ENCODE measurements around the gene OR51Q1. TPM values are rescaled to one million over a fixed set of nuclear protein-coding genes. Genes with fewer than 3 reads are reported as not detected.

The OR51Q1 gene
- total RNA-seq, 2 experiments from 2014 or later, result not detected

DNA sequence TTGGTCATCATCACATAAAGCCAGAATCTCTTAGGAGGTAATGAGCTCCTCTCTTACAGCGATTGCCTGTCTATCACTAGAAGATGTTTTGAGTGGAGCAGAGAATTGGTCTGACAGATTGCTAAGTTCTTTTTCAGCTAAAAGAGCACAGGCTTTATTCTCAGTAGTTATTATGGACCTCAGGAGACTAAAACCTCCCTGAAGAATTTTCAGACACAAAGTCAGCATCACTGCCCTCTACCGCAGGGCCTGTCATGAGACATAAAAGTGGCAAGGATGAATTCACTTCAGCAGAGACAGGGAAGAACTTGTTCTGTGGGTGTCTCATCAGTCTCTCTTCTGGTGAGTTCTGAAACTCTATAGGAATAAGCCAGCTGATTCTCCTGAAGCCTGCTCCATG is 27.1 kb downstream of the OR51Q1 start, which contains the start of gene OR51I2:
Gene OR51I2, plus strand, starts transcription at position 301 of the 400 bp plus-strand sequence. CDS start 4,166 bp downstream, outside the sequence.
- Mint-ChIP-seq H3K9me3 (no peaks in the 10 kb centered on the region), H3K4me1 (ENCODE audit: low read depth) (no peaks in the 10 kb centered on the region)

DNA sequence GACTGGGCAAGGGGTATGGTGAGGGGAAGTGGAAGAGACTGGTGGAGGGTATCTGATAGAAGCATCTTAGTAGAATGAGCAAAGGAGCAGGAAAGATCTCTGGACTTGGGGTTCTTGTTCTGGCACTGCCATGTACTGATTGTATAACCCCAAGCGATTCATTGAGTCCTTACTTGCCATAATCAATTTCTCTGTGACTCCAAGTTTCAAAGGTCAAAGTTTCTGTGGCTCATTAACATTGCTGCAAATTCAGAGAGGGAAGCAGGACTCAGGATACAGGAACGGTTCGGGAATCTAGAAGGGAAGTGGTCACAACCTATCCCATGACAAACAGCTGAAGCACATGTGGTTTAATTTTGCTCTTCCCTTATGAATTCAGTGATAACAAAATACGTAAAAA is 27.5 kb downstream of the OR51Q1 start:
- H3K27me3 Mint-ChIP-seq, result peaks cover 3% of the 10 kb centered on the region
- ChIA-PET POLR2A (no interaction called here), CTCF (no interaction called here)
- no peaks in the 10 kb centered on the region for H3K9me3 Mint-ChIP-seq
- DNase-seq, result no peak
- H3K27ac Mint-ChIP-seq, result no peak overlapping the region
- intact Hi-C loops (cut with micrococcal nuclease), result no loop called here
- H3K4me1 Mint-ChIP-seq (ENCODE audit: low read depth), result no peaks in the 10 kb centered on the region
- H3K36me3 Mint-ChIP-seq, result no peaks in the 10 kb centered on the region
- no peak overlapping the region for H3K4me3 Mint-ChIP-seq

More for the DNA sequence above, 27.1 kb downstream of the OR51Q1 start, which contains the start of gene OR51I2:
- Mint-ChIP-seq H3K27me3 (peaks cover 3% of the 10 kb centered on the region), H3K27ac (no peak within 1 kb of the TSS), H3K4me3 (no peak within 1 kb of the TSS), H3K36me3 (no peaks in the 10 kb centered on the region)
- ChIA-PET CTCF (no interaction called here), POLR2A (no interaction called here)
- DNase-seq, result no peak
- intact Hi-C loops (cut with micrococcal nuclease), result no loop called here

DNA sequence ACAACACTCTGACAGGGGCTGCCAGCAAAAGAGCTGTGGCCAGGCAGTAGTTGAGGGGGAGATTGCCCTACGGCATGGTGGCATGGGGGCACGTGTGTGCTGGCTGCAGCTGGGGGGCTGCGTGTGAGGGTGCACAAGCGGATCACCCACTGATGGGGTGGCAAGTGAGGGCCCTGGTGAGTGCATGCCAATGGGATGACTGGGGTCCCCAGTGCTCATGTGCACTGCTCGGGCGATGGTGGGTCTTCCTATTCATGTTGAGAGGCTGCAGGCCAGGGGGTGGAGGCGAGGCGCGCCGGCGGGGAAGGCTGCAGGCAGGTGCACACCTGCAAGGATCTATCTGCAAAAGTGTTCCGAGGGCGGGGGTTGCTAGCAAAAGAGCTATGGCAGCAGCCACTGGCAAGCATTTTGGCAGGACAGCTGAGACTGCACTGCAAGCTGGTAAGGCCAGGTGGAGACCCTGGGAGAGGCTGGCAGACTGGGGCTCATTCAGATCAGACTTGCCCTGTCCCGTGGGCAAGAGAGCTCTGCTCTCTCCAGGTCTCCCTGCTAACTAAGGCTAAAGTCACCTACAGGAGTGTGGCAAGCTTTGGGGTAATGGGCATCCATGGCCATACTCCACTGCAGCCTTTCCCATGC is 39.2 kb downstream of the OR51Q1 start:
- CTCF ChIA-PET, result no interaction called here

GRCh38 chr11:5467527-5467926 is 45.6 kb downstream of the OR51Q1 start:
- H3K36me3 Mint-ChIP-seq, result no peaks in the 10 kb centered on the region
- POLR2A ChIA-PET, result no interaction called here
- H3K4me1 Mint-ChIP-seq (ENCODE audit: low read depth), result no peaks in the 10 kb centered on the region
- no peak overlapping the region for H3K27ac Mint-ChIP-seq
- CTCF ChIA-PET, result interaction anchor here (1.2 kb wide), 1 partner anchor 243 kb away, joined by 3 read pairs; no protein-coding TSS in a partner anchor
- H3K4me3 Mint-ChIP-seq, result no peak overlapping the region
- peaks cover 17% of the 10 kb centered on the region for H3K27me3 Mint-ChIP-seq
- intact Hi-C loops (cut with micrococcal nuclease), result no loop called here
- H3K9me3 Mint-ChIP-seq, result no peaks in the 10 kb centered on the region
- no peak for DNase-seq

More for the DNA sequence above, 39.2 kb downstream of the OR51Q1 start:
- Mint-ChIP-seq H3K4me3 (no peak overlapping the region), H3K9me3 (peaks cover 4% of the 10 kb centered on the region), H3K27ac (no peak overlapping the region), H3K4me1 (ENCODE audit: low read depth) (peaks cover 3% of the 10 kb centered on the region), H3K36me3 (no peaks in the 10 kb centered on the region), H3K27me3 (peaks cover 6% of the 10 kb centered on the region)
- intact Hi-C loops (cut with micrococcal nuclease), result no loop called here
- no peak for DNase-seq
- POLR2A ChIA-PET, result no interaction called here

Other genes starting within 250 kb of the OR51Q1 start
- not detected for gene OR51V1, start 221.4 kb upstream of the OR51Q1 start, total RNA-seq
- gene HBB, start 195.0 kb upstream of the OR51Q1 start, total RNA-seq, result not detected
- not detected for gene HBD, start 187.6 kb upstream of the OR51Q1 start, total RNA-seq
- not detected for gene HBG1, start 172.3 kb upstream of the OR51Q1 start, total RNA-seq
- not detected for gene HBG2, start 167.3 kb upstream of the OR51Q1 start, total RNA-seq
- gene HBE1, start 152.2 kb upstream of the OR51Q1 start, total RNA-seq, result not detected
- gene OR51B4, start 120.2 kb upstream of the OR51Q1 start, total RNA-seq, result not detected
- not detected for gene OR51B2, start 97.8 kb upstream of the OR51Q1 start, total RNA-seq
- not detected for gene OR51B5, start 78.6 kb upstream of the OR51Q1 start, total RNA-seq
- gene OR51B6, start 70.6 kb upstream of the OR51Q1 start, total RNA-seq, result not detected
- not detected for gene OR51M1, start 38.3 kb upstream of the OR51Q1 start, total RNA-seq
- not detected for gene OR51I1, start 19.4 kb downstream of the OR51Q1 start, total RNA-seq
- gene OR51I2, start 27.2 kb downstream of the OR51Q1 start, total RNA-seq, result not detected
- gene OR52D1, start 66.6 kb downstream of the OR51Q1 start, total RNA-seq, result not detected
- gene UBQLN3, start 87.8 kb downstream of the OR51Q1 start, total RNA-seq, result not detected
- gene UBQLNL, start 94.6 kb downstream of the OR51Q1 start, total RNA-seq, result under 1 TPM in 1 of 2 experiments, not detected in 1; 0.17 TPM
- not detected for gene OR52H1, start 126.4 kb downstream of the OR51Q1 start, total RNA-seq
- not detected for gene OR52B6, start 158.8 kb downstream of the OR51Q1 start, total RNA-seq
- gene TRIM6, start 174.5 kb downstream of the OR51Q1 start, total RNA-seq, result under 1 TPM; 0.74 to 0.97 TPM
- gene TRIM34, start 202.9 kb downstream of the OR51Q1 start, total RNA-seq, result 10 to 100 TPM in 1 of 2 experiments, 1 to 10 TPM in 1; 9.6 to 11.9 TPM